Osteocyte (in vitro differentiated cells): Measurements from ENCODE around the gene SLAMF6. TPM values are rescaled to one million over a fixed set of nuclear protein-coding genes. Genes with fewer than 3 reads are reported as not detected.

Experiments used
- DNase-seq: peaks from one replicate; pipeline ENCODE4 v3.0.0; 2021; ENCODE audit warnings: mixed read lengths; ENCODE audit not compliant: unreplicated experiment; ENCODE audit errors: extremely low spot score
- H3K27ac Mint-ChIP-seq: one replicate; pipeline ENCODE4 v1.8.0; 2021; ENCODE audit warnings: mild to moderate bottlenecking, mixed read lengths; ENCODE audit not compliant: unreplicated experiment
- H3K27me3 Mint-ChIP-seq: one replicate; pipeline ENCODE4 v1.8.0; 2021; ENCODE audit warnings: mixed read lengths; ENCODE audit not compliant: unreplicated experiment
- H3K36me3 Mint-ChIP-seq: one replicate; pipeline ENCODE4 v1.8.0; 2021; ENCODE audit warnings: mixed read lengths; ENCODE audit not compliant: unreplicated experiment
- H3K4me1 Mint-ChIP-seq: one replicate; pipeline ENCODE4 v1.8.0; 2021; ENCODE audit warnings: mixed read lengths; ENCODE audit not compliant: unreplicated experiment
- H3K4me3 Mint-ChIP-seq: one replicate; pipeline ENCODE4 v1.8.0; 2021; ENCODE audit warnings: mild to moderate bottlenecking, moderate library complexity, mixed read lengths; ENCODE audit not compliant: unreplicated experiment
- H3K9me3 Mint-ChIP-seq: one replicate; pipeline ENCODE4 v1.8.0; 2021; ENCODE audit warnings: mixed read lengths; ENCODE audit not compliant: unreplicated experiment
- total RNA-seq: library from RNA; stranded (reverse); gene quantifications from 2 replicates; pipeline ENCODE4 v1.2.1, GENCODE V29; 2021
- TF ChIP-seq, protein P1 (sequence below): fragments of 200-600 bp; sonication (generic); IDR thresholded peaks from 2 replicates; pipeline ENCODE4 v1.5.0; 2021; ENCODE audit warnings: antibody characterized with exemption, mild to moderate bottlenecking, moderate library complexity

SLAMF6 gene
- total RNA-seq, 1 donor from 2014 or later: not detected

DNA sequence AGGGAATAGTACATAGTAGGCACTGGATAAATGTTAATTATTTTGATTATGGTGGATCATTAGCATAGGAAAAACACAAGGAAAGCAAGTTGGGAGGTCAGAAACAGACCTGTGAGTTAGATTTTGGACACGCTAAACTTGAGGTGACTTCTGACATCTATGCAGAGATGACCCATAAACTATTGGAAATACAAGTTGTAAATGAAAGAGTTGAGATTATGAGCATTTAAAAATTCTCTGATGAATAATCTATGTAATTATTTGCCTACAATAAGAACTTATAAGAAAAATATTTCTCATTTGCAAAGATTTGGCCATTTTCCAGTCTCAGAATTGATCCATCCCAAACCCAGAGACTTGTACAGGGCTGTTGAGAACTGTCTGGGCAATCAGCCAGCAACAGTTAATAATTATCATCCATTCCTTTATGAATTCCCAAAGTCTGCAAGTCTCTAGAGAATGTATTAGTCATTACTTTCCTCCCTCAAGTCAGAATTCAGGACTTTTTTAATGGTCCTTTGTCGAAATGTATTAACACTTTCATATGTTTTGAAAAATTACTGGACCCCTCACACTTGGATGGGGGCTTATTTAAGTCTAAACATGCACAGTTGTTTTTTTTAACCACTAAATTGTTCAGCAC lies 19.4 kb upstream of the SLAMF6 start:
- DNase-seq: no peak
- no peaks in the 10 kb centered on the region for H3K27me3 Mint-ChIP-seq
- no peaks in the 10 kb centered on the region for H3K36me3 Mint-ChIP-seq
- H3K4me3 Mint-ChIP-seq: no peak overlapping the region
- peak overlapping the region; percentile 38 for H3K27ac Mint-ChIP-seq
- TF ChIP-seq, protein P1, sequence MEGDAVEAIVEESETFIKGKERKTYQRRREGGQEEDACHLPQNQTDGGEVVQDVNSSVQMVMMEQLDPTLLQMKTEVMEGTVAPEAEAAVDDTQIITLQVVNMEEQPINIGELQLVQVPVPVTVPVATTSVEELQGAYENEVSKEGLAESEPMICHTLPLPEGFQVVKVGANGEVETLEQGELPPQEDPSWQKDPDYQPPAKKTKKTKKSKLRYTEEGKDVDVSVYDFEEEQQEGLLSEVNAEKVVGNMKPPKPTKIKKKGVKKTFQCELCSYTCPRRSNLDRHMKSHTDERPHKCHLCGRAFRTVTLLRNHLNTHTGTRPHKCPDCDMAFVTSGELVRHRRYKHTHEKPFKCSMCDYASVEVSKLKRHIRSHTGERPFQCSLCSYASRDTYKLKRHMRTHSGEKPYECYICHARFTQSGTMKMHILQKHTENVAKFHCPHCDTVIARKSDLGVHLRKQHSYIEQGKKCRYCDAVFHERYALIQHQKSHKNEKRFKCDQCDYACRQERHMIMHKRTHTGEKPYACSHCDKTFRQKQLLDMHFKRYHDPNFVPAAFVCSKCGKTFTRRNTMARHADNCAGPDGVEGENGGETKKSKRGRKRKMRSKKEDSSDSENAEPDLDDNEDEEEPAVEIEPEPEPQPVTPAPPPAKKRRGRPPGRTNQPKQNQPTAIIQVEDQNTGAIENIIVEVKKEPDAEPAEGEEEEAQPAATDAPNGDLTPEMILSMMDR: no peak
- no peaks in the 10 kb centered on the region for H3K9me3 Mint-ChIP-seq
- peaks cover 7% of the 10 kb centered on the region for H3K4me1 Mint-ChIP-seq

DNA sequence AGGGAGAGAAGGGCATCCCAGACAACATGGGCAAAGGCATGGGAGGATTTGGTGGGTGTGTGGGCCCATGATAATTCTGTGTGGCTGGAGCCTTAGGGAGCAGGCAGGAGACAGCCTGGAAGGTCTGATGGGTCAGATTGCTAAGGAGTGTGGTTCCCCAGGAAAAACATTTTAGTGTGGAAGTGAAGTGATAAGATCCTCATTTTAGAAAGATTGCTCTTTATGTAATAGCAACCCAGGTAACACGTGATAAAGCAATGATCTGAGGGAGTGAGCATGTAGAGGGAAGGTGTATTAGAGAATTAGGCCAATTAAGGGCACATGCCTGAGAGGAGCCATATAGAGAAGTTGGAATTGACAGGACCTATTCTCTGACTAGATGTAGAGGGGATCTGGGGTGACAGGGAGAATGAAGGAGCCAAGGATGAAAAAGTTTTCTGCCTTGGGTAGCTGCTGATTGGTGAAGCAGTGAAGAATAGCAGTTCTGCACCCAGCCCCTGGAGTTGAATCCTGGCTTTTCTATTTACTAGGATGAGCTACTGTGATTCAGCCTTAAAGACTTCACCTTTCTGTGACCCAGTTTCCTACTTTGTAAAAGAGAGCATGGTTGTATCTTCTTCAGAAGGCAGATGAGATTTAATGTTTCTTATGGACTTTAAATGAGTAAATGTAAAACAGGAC lies 18.7 kb upstream of the SLAMF6 start:
- Mint-ChIP-seq H3K4me1 (peaks cover 7% of the 10 kb centered on the region), H3K27me3 (no peaks in the 10 kb centered on the region), H3K4me3 (no peak overlapping the region), H3K36me3 (no peaks in the 10 kb centered on the region), H3K9me3 (no peaks in the 10 kb centered on the region), H3K27ac (no peak overlapping the region)
- TF ChIP-seq, protein P1: no peak
- DNase-seq: no peak

- Mint-ChIP-seq H3K9me3 (peaks cover 6% of the 10 kb centered on the region), H3K36me3 (no peaks in the 10 kb centered on the region), H3K27ac (no peak overlapping the region), H3K27me3 (no peaks in the 10 kb centered on the region), H3K4me1 (peaks cover 7% of the 10 kb centered on the region), H3K4me3 (no peak overlapping the region)
- TF ChIP-seq, protein P1: no peak
- DNase-seq: no peak
Observed at GRCh38 chr1:160540859-160541233, 17.8 kb upstream of the SLAMF6 start.

DNA sequence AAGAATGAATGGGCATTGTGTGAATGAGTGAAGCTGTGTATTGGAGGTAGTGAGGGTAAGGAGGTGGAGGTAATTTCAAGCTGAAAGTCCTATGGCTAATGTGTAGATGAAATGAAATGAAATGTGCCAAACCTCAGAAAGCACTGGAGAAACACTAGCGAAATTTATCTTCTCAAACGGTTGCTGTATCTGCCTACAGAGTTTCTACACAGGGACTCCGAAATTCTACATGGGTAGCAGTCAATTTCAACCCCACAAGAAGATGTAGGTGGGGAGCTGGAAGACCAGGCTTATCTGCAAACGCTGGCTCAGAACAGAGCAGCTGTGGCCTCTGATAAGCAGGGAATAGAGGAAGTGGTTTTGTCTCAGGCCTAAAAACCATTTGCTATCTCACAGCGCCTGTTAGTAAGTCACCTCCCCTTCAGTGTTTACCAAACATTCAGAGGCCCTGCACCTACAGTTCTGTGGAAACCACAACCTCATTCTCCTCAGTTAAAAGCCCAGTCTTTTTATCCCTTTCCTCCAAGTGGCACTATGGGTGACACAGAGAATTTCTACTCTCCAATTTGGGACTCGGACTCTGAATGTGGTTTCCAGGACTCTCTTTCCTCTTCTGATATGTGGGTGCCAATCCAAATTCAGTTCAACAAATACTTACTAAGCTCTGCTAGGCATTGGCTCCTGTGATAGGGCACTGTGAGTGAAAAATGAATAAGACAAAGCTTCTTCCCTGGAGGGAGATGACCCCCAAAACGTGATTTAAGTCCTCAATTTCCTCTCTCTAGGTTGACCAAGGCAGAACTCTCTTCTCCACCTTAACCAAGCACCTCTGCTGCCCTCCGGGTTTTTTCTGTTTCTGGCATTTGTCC lies 17.2 kb upstream of the SLAMF6 start:
- Mint-ChIP-seq H3K27ac (no peak overlapping the region), H3K36me3 (no peaks in the 10 kb centered on the region), H3K4me1 (peaks cover 7% of the 10 kb centered on the region), H3K4me3 (no peak overlapping the region), H3K27me3 (no peaks in the 10 kb centered on the region), H3K9me3 (peaks cover 9% of the 10 kb centered on the region)
- TF ChIP-seq, protein P1: no peak
- DNase-seq: no peak

DNA sequence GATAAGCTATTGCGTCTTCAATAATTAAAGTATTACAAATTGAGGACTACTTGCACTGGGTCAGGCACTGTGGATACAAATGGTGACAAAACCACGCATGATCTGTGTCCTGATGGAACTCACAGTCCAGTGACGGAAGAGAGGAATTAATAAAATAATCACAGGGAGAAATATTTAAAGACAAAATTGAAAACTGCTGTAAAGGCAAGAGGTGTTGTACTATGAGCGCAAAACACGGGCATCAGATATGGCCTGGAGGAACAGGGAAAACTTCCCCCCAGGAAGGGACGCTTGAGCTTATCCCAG lies 16.6 kb upstream of the SLAMF6 start:
- Mint-ChIP-seq H3K27ac (no peak overlapping the region), H3K36me3 (no peaks in the 10 kb centered on the region), H3K27me3 (no peaks in the 10 kb centered on the region), H3K4me3 (no peak overlapping the region), H3K9me3 (peaks cover 12% of the 10 kb centered on the region), H3K4me1 (peaks cover 7% of the 10 kb centered on the region)
- TF ChIP-seq, protein P1: no peak
- DNase-seq: no peak
